Mesodermal cell (in vitro differentiated cells): ENCODE results near the gene C2CD4D.

ENCODE experiments used
- H3K27ac ChIP-seq: 2 replicates; pipeline ENCODE4 v1.7.0; 2013; ENCODE audit warnings: mild to moderate bottlenecking, low read depth, low read length, moderate library complexity; ENCODE audit not compliant: severe bottlenecking
- H3K36me3 ChIP-seq: 2 replicates; pipeline ENCODE4 v1.7.1; 2013; ENCODE audit warnings: mild to moderate bottlenecking, low read length, moderate library complexity; ENCODE audit not compliant: control insufficient read depth, insufficient read depth
- H3K4me1 ChIP-seq: one replicate; pipeline ENCODE4 v1.7.1; 2013; ENCODE audit warnings: mild to moderate bottlenecking, low read length; ENCODE audit not compliant: insufficient read depth, control insufficient read depth, poor library complexity, severe bottlenecking
- H3K4me3 ChIP-seq: 2 replicates; pipeline ENCODE4 v1.7.0; 2013; ENCODE audit warnings: low read length, control low read depth, mild to moderate bottlenecking; ENCODE audit not compliant: insufficient read depth, poor library complexity, severe bottlenecking; ENCODE audit errors: extremely low read depth
- H3K9me3 ChIP-seq: 2 replicates; pipeline ENCODE4 v1.7.1; 2013; ENCODE audit warnings: mild to moderate bottlenecking, low read length, moderate library complexity; ENCODE audit not compliant: control insufficient read depth
- WGBS, 2 experiments: methylation state at CpG; one replicate each; pipeline ENCODE4 v1.1.5; 2013; ENCODE audit warnings: missing lambda C conversion rate in 2 of 2; ENCODE audit not compliant: insufficient coverage in 2 of 2; 5-methylcytosine and 5-hydroxymethylcytosine counted together

The C2CD4D gene

GRCh38 chr1:151825751-151826660 is 13.6 kb downstream of the C2CD4D start:
- peaks cover 30% of the 10 kb centered on the region for H3K4me1 ChIP-seq
- no peaks in the 10 kb centered on the region for H3K9me3 ChIP-seq
- no peak overlapping the region for H3K4me3 ChIP-seq
- H3K27ac ChIP-seq = no peak overlapping the region
- H3K36me3 ChIP-seq = no peaks in the 10 kb centered on the region
- WGBS, 2 experiments = 42 to 47% methylated on average over 11 of the region's 21 CpGs

GRCh38 chr1:151825204-151825603 is 14.4 kb downstream of the C2CD4D start:
- Histone ChIP-seq H3K9me3 (no peaks in the 10 kb centered on the region), H3K4me1 (peaks cover 30% of the 10 kb centered on the region), H3K4me3 (no peak overlapping the region), H3K36me3 (no peaks in the 10 kb centered on the region), H3K27ac (no peak overlapping the region)
- WGBS, 2 experiments = 72 to 83% methylated on average over 6 to 9 of the region's 9 CpGs

GRCh38 chr1:151823175-151823574 is 16.4 kb downstream of the C2CD4D start:
- WGBS, 2 experiments = 79 to 89% methylated on average over 7 to 8 of the region's 8 CpGs
- no peaks in the 10 kb centered on the region for H3K36me3 ChIP-seq
- no peaks in the 10 kb centered on the region for H3K9me3 ChIP-seq
- no peak overlapping the region for H3K4me3 ChIP-seq
- no peak overlapping the region for H3K27ac ChIP-seq
- H3K4me1 ChIP-seq = peaks cover 15% of the 10 kb centered on the region

- H3K27ac ChIP-seq = no peak overlapping the region
- no peaks in the 10 kb centered on the region for H3K9me3 ChIP-seq
- H3K4me1 ChIP-seq = peaks cover 11% of the 10 kb centered on the region
- no peak overlapping the region for H3K4me3 ChIP-seq
- H3K36me3 ChIP-seq = no peaks in the 10 kb centered on the region
- WGBS, 2 experiments = 66 to 90% methylated on average over 2 to 5 of the region's 7 CpGs
These were observed 17.2 kb downstream of the C2CD4D start for GRCh38 chr1:151822404-151822803.

GRCh38 chr1:151820940-151821339 is 18.7 kb downstream of the C2CD4D start:
- Histone ChIP-seq H3K4me1 (peaks cover 10% of the 10 kb centered on the region), H3K4me3 (no peak overlapping the region), H3K9me3 (no peaks in the 10 kb centered on the region), H3K36me3 (no peaks in the 10 kb centered on the region), H3K27ac (no peak overlapping the region)
- 100% methylated on average over 1 of the region's 2 CpGs; no CpG with 5 or more reads in 1 of the 2 experiments for WGBS, 2 experiments

- 88 to 92% methylated on average over 3 to 6 of the region's 7 CpGs for WGBS, 2 experiments
- Histone ChIP-seq H3K9me3 (no peaks in the 10 kb centered on the region), H3K4me3 (no peak overlapping the region), H3K36me3 (no peaks in the 10 kb centered on the region), H3K27ac (no peak overlapping the region), H3K4me1 (peaks cover 7% of the 10 kb centered on the region)
These were observed 19.5 kb downstream of the C2CD4D start for GRCh38 chr1:151819976-151820623.

GRCh38 chr1:151819227-151819835 is 20.3 kb downstream of the C2CD4D start:
- H3K36me3 ChIP-seq = no peaks in the 10 kb centered on the region
- H3K9me3 ChIP-seq = no peaks in the 10 kb centered on the region
- 87 to 90% methylated on average over 8 to 11 of the region's 12 CpGs for WGBS, 2 experiments
- H3K4me3 ChIP-seq = no peak overlapping the region
- H3K4me1 ChIP-seq = peaks cover 7% of the 10 kb centered on the region
- no peak overlapping the region for H3K27ac ChIP-seq

- Histone ChIP-seq H3K27ac (no peak overlapping the region), H3K36me3 (no peaks in the 10 kb centered on the region), H3K4me1 (peaks cover 2% of the 10 kb centered on the region), H3K4me3 (no peak overlapping the region), H3K9me3 (no peaks in the 10 kb centered on the region)
- 90 to 92% methylated on average over 4 of the region's 7 CpGs for WGBS, 2 experiments
These were observed 22.3 kb downstream of the C2CD4D start for GRCh38 chr1:151817353-151817730.

GRCh38 chr1:151816548-151817352 is 22.9 kb downstream of the C2CD4D start:
- H3K4me1 ChIP-seq = no peaks in the 10 kb centered on the region
- H3K36me3 ChIP-seq = no peaks in the 10 kb centered on the region
- H3K9me3 ChIP-seq = no peaks in the 10 kb centered on the region
- H3K4me3 ChIP-seq = no peak overlapping the region
- H3K27ac ChIP-seq = no peak overlapping the region
- 93 to 97% methylated on average over 16 to 19 of the region's 26 CpGs for WGBS, 2 experiments

- no peaks in the 10 kb centered on the region for H3K36me3 ChIP-seq
- H3K4me1 ChIP-seq = no peaks in the 10 kb centered on the region
- no peaks in the 10 kb centered on the region for H3K9me3 ChIP-seq
- no peak overlapping the region for H3K4me3 ChIP-seq
- no peak overlapping the region for H3K27ac ChIP-seq
- 86 to 91% methylated on average over 3 to 6 of the region's 12 CpGs for WGBS, 2 experiments
These were observed 23.8 kb downstream of the C2CD4D start for GRCh38 chr1:151815716-151816327.
